Measurements from ENCODE around the gene DRC1.

DNA sequence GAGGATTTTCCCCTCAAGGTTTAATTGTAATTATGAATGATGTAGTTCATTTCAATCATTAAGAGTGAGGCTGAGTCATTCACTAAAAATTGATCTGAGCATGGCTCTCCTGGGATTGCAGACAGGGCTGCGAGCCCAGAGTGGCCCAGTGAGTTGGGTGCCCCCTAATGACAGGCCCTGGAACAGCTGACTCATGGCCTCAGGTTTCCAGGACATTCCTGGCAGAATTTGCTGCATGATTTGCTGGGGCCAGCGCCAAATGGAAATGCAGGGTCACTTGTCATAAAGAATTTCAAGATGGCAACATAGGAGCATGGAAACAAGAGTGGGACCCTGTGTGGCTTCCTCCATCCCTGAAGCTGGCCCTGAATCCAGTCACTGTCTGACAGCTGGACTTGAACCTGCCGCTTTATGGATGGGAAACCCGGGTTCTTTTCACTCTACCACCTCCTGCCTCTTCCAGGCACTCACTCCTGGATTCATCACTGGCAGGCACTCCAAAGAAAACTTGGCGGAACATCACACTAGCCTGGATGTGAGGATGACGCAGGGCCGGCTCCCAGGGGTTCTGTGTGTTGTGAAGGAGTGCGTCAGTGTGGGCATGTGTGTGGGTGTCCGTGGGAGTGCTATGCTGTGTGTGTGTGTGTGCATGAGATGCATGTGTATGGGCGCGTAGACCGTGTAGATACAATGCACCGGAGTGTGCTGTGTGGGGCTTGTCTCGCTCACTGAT is 61.0 kb downstream of the DRC1 start:
- no peak for TF ChIP-seq TAF1 (IDR thresholded peaks at IDR 0.05; ENCODE audit: low read depth, low read length)
- no peak for TF ChIP-seq SPI1 (IDR thresholded peaks at IDR 0.05; ENCODE audit: low read depth, low read length)
- TF ChIP-seq POLR2A (IDR thresholded peaks at IDR 0.05; ENCODE audit: low read depth, low read length), result no peak
- TF ChIP-seq POLR2AphosphoS5 (IDR thresholded peaks at IDR 0.05; ENCODE audit: low read depth, low read length), result no peak
